K562 (cell line): ENCODE results near the gene PDZK1IP1. TPM values are rescaled to one million over a fixed set of nuclear protein-coding genes. Genes with fewer than 3 reads are reported as not detected.

ENCODE experiments used
- ARID1B ChIP-seq: fragments of 450-650 bp; IDR thresholded peaks from 2 replicates; pipeline ENCODE4 v1.6.1; 2016; ENCODE audit warnings: antibody characterized with exemption, mild to moderate bottlenecking, inconsistent platforms
- BDP1 ChIP-seq: IDR thresholded peaks from 3 replicates; pipeline ENCODE4 v1.6.1; 2011; ENCODE audit not compliant: insufficient read length, insufficient read depth
- BRF1 ChIP-seq: IDR thresholded peaks from 3 replicates; pipeline ENCODE4 v1.6.1; 2011; ENCODE audit warnings: borderline replicate concordance, mild to moderate bottlenecking; ENCODE audit not compliant: insufficient read length; ENCODE audit errors: extremely low read depth
- CAMTA2 ChIP-seq: fragments of 250-450 bp; sonication (Bioruptor Pico); conservative IDR thresholded peaks from 2 replicates; pipeline ENCODE4 v1.5.1; 2022
- DEAF1 ChIP-seq: fragments of 450-650 bp; formaldehyde crosslinking; IDR thresholded peaks from 2 replicates; pipeline ENCODE4 v1.4.0; 2020; ENCODE audit warnings: mild to moderate bottlenecking, moderate library complexity
- FUS ChIP-seq: fragments of 200-400 bp; formaldehyde crosslinking; optimal IDR thresholded peaks from 2 replicates; pipeline ENCODE3; 2017; ENCODE audit warnings: low read depth, low read length
- HBP1 ChIP-seq: fragments of 450-650 bp; formaldehyde crosslinking; IDR thresholded peaks from 2 replicates; pipeline ENCODE4 v1.4.0; 2022; ENCODE audit warnings: missing genetic modification characterization
- L3MBTL2 ChIP-seq: fragments of 450-650 bp; IDR thresholded peaks from 2 replicates; pipeline ENCODE4 v1.6.1; 2016; ENCODE audit warnings: mild to moderate bottlenecking, moderate library complexity
- MCM5 ChIP-seq: fragments of 450-650 bp; IDR thresholded peaks from 2 replicates; pipeline ENCODE4 v1.6.1; 2016; ENCODE audit warnings: low read depth
- NR2C2 ChIP-seq, 2 experiments: fragments of 200-800 bp in 1 of 2; sonication (Bioruptor generic) in 1 of 2; sonication (generic) in 1 of 2; formaldehyde crosslinking in 1 of 2; IDR thresholded peaks; 2 replicates each; pipeline versions ENCODE4 v1.6.1 to v1.8.0; 2016 to 2022; ENCODE audit warnings: mild to moderate bottlenecking in 1 of 2, missing compliant biosample characterization in 1 of 2, missing genetic modification characterization in 1 of 2, missing genetic modification reagents in 1 of 2
- RFX7 ChIP-seq: fragments of 250-450 bp; sonication (Bioruptor Pico); IDR thresholded peaks from 2 replicates; pipeline ENCODE4 v1.5.1; 2021; ENCODE audit warnings: mild to moderate bottlenecking
- SMAD1 ChIP-seq: fragments of 150-350 bp; IDR thresholded peaks from 2 replicates; pipeline ENCODE4 v1.6.1; 2014; ENCODE audit warnings: low read length, low read depth; ENCODE audit not compliant: partially characterized antibody
- TCF7L2 ChIP-seq: fragments of 150-350 bp; IDR thresholded peaks from 2 replicates; pipeline ENCODE4 v1.6.1; 2016; ENCODE audit warnings: low read depth, mild to moderate bottlenecking, low read length, moderate library complexity
- TFAP4 ChIP-seq: sonication (generic); formaldehyde crosslinking; IDR thresholded peaks from 2 replicates; pipeline ENCODE4 v1.8.0; 2022; ENCODE audit warnings: missing genetic modification reagents, mild to moderate bottlenecking, moderate library complexity, borderline replicate concordance
- U2AF2 ChIP-seq: fragments of 200-400 bp; formaldehyde crosslinking; optimal IDR thresholded peaks from 2 replicates; pipeline ENCODE3; 2017; ENCODE audit warnings: low read depth, mild to moderate bottlenecking, low read length
- USF1 ChIP-seq: sonication (generic); formaldehyde crosslinking; IDR thresholded peaks from 2 replicates; pipeline ENCODE4 v1.9.0; 2022; ENCODE audit warnings: mild to moderate bottlenecking, missing genetic modification reagents
- ZBTB11 ChIP-seq, 3 experiments: fragments of 200-800 bp in 1 of 3; fragments of 250-450 bp in 1 of 3; fragments of 450-650 bp in 1 of 3; sonication (Bioruptor Pico) in 1 of 3; sonication (Bioruptor generic) in 1 of 3; formaldehyde crosslinking in 1 of 3; IDR thresholded peaks; 2 replicates each; pipeline versions ENCODE4 v1.6.1 to v1.8.0; 2016 to 2022; ENCODE audit warnings: mild to moderate bottlenecking in 2 of 3, missing genetic modification characterization in 2 of 3, missing compliant biosample characterization in 1 of 3, moderate library complexity in 1 of 3
- polyA plus RNA-seq, 8 experiments: library from polyadenylated mRNA; depleted of rRNA in 4 of 8; stranded (reverse) in 5 of 8; unstranded in 3 of 8; fragments of >200 nt; fragmentation: Nextera tagmentation in 2 of 8; fragmentation: Illumina TruSeq in 1 of 8; extraction: Ambion mirVana in 2 of 8; extraction: Trizol in 1 of 8; gene quantifications; 2 replicates each; pipeline versions ENCODE4 v1.2.1 to v1.2.3, GENCODE V29; 2011 to 2014; ENCODE audit warnings: inconsistent platforms in 1 of 8, missing spikeins in 1 of 8
- total RNA-seq, 7 experiments: library from RNA; depleted of rRNA in 6 of 7; stranded (reverse); fragments of >200 nt in 6 of 7; fragmentation: Illumina TruSeq in 2 of 7; extraction: Trizol in 2 of 7; gene quantifications; 2 replicates each; pipeline versions ENCODE4 v1.2.1 to v1.2.3, GENCODE V29; 2011 to 2021; ENCODE audit warnings: low replicate concordance in 1 of 7

The PDZK1IP1 gene
- total and polyA plus RNA-seq, 9 of the 15 experiments (the other 6 are each of a cell fraction or from before 2014, with no cell fraction given), result 0.17 to 0.68 (median 0.53) TPM; not detected in 2

- TF ChIP-seq ZBTB11 (CRISPR knock-in tag; IDR thresholded peaks at IDR 0.05), result peak in 1 of 3 experiments; percentile 83; a peak in 2 of 6 replicates
- TF ChIP-seq RFX7 (CRISPR knock-in tag), result no peak
- no peak for TF ChIP-seq BRF1
- no peak for TF ChIP-seq FUS
- TF ChIP-seq TFAP4 (CRISPR knock-in tag), result peak; percentile 80
- no peak for TF ChIP-seq TCF7L2
- TF ChIP-seq BDP1, result no peak
- 0 out of 2 replicates have a peak, but pooled peaks have one; percentile 7 for TF ChIP-seq HBP1 (CRISPR knock-in tag)
- TF ChIP-seq MCM5, result no peak
- no peak for TF ChIP-seq CAMTA2 (CRISPR knock-in tag)
- no peak for TF ChIP-seq SMAD1
- no peak for TF ChIP-seq U2AF2
- no peak for TF ChIP-seq NR2C2 (CRISPR knock-in tag; IDR thresholded peaks at IDR 0.05)
- peak; percentile 87 for TF ChIP-seq NR2C2 (tag; IDR thresholded peaks at IDR 0.05)
- no peak for TF ChIP-seq USF1 (CRISPR knock-in tag)
- TF ChIP-seq ARID1B, result peak; percentile 56; the same call in 1 of the 2 replicates
- peak; percentile 94 for TF ChIP-seq DEAF1 (CRISPR knock-in tag)
- TF ChIP-seq L3MBTL2, result peak; percentile 70
These were observed 10.5 kb downstream of the PDZK1IP1 start (continued) for GRCh38 chr1:47179017-47179987.
